Breast epithelium (tissue), 3 donors: ENCODE results near the gene TFB1M.

ENCODE experiments used
- CTCF ChIP-seq, 3 donors: fragments of 450-650 bp; IDR thresholded peaks; one replicate each; pipeline ENCODE4 v1.5.1; 2016 to 2017; ENCODE audit warnings: antibody characterized with exemption in 3 of 3, mild to moderate bottlenecking in 3 of 3, moderate library complexity in 3 of 3
- POLR2A ChIP-seq: fragments of 450-650 bp; IDR thresholded peaks from one replicate; pipeline ENCODE4 v1.6.1; 2016; ENCODE audit warnings: antibody characterized with exemption, mild to moderate bottlenecking, moderate library complexity

GRCh38 chr6:155247618-155248007 is 66.7 kb downstream of the TFB1M start:
- no peak for TF ChIP-seq POLR2A
- TF ChIP-seq CTCF (IDR thresholded peaks at IDR 0.05): no peak
